ENCODE data around the gene ARMC3.

The ARMC3 gene

DNA sequence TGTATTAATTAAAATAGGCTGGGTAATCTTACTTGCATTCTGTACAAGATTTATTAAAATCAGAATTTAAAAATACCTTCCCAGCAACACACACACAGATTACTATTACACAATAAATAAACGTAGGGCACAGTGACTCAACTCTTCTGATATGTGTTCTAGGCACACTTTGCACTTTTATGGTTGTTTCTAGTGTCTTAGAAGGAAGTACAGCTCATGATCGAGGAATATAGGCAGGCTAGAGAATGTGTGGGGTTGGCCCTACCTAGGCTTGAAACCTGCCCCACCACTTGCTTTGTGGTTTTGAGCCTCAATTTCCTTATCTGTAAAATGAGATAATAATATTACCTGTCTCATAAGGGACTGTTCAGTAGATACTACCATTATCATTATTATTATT is 30.5 kb downstream of the ARMC3 start:
- no peaks in the 10 kb centered on the region for H3K36me3 ChIP-seq
- DNase-seq = no peak
- no peak overlapping the region for H3K27ac ChIP-seq
- no peaks in the 10 kb centered on the region for H3K9me3 ChIP-seq (ENCODE audit: severe bottlenecking)
- H3K4me3 ChIP-seq (ENCODE audit: low read depth, low read length) = no peak overlapping the region
- H3K27me3 ChIP-seq (ENCODE audit: insufficient read depth, low read depth, severe bottlenecking) = no peaks in the 10 kb centered on the region
- TF ChIP-seq, protein P1, sequence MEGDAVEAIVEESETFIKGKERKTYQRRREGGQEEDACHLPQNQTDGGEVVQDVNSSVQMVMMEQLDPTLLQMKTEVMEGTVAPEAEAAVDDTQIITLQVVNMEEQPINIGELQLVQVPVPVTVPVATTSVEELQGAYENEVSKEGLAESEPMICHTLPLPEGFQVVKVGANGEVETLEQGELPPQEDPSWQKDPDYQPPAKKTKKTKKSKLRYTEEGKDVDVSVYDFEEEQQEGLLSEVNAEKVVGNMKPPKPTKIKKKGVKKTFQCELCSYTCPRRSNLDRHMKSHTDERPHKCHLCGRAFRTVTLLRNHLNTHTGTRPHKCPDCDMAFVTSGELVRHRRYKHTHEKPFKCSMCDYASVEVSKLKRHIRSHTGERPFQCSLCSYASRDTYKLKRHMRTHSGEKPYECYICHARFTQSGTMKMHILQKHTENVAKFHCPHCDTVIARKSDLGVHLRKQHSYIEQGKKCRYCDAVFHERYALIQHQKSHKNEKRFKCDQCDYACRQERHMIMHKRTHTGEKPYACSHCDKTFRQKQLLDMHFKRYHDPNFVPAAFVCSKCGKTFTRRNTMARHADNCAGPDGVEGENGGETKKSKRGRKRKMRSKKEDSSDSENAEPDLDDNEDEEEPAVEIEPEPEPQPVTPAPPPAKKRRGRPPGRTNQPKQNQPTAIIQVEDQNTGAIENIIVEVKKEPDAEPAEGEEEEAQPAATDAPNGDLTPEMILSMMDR (IDR thresholded peaks at IDR 0.05; ENCODE audit: low read depth, low read length) = no peak

DNA sequence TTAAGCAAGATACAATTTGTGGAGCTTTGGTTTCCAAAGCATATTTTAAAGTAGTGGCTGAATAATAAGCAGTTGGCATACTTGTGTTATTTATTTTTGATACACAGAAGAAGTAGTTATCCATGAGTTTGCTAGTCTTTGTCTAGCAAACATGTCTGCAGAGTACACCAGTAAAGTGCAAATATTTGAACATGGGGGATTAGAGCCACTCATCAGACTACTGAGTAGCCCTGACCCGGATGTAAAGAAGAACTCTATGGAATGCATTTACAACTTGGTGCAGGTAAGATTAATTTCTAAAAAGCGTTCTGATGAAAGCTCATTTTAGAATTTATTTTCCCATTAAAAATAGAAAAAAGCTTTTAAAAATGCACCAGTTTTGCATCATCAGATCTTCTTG is 31.4 kb downstream of the ARMC3 start:
- Histone ChIP-seq H3K36me3 (no peaks in the 10 kb centered on the region), H3K27ac (no peak overlapping the region), H3K9me3 (ENCODE audit: severe bottlenecking) (no peaks in the 10 kb centered on the region), H3K4me3 (ENCODE audit: low read depth, low read length) (no peak overlapping the region), H3K27me3 (ENCODE audit: insufficient read depth, low read depth, severe bottlenecking) (no peaks in the 10 kb centered on the region)
- no peak for DNase-seq
- TF ChIP-seq, protein P1 (IDR thresholded peaks at IDR 0.05; ENCODE audit: low read depth, low read length) = no peak

DNA sequence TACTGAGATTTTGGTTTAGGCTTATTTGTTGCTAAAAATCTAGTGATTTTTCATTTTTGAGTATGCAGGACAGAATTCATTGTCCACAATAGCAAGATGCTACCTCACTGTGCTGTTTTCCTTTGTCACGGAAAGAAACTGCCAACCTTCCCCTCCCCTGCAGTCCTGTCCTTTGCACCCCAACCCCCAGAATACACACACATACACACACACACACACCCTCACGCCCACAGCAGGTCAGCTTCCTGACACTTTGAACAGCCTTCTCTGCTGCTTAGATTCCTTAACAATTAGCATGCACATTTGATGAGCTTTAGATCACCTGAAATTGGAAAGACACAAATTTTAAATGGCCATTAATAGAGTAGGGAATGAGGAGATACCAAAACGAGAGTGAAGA is 32.1 kb downstream of the ARMC3 start:
- TF ChIP-seq, protein P1 (IDR thresholded peaks at IDR 0.05; ENCODE audit: low read depth, low read length) = no peak
- Histone ChIP-seq H3K4me3 (ENCODE audit: low read depth, low read length) (no peak overlapping the region), H3K27me3 (ENCODE audit: insufficient read depth, low read depth, severe bottlenecking) (no peaks in the 10 kb centered on the region)

DNA sequence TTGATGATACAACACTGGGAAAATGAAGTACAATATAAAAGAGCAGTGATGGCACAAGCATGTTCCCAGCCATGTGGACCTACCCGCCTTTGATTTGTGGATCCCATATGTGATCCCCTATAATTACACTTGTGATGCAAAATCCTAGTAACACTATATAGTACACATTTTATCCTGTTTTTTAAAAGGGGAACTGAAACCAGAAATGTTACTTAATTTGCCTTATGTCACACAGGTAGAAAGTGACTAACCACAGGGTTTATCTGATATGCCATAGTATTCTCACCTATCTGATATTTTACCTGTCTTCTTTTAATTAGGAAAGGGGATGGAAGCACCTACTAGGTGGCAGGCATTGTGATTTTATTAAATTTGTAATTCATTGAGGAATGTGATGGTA is 35.0 kb downstream of the ARMC3 start:
- H3K9me3 ChIP-seq (ENCODE audit: severe bottlenecking) = no peaks in the 10 kb centered on the region
- no peak overlapping the region for H3K27ac ChIP-seq
- DNase-seq = no peak
- no peak overlapping the region for H3K4me3 ChIP-seq (ENCODE audit: low read depth, low read length)
- no peaks in the 10 kb centered on the region for H3K27me3 ChIP-seq (ENCODE audit: insufficient read depth, low read depth, severe bottlenecking)
- TF ChIP-seq, protein P1 (IDR thresholded peaks at IDR 0.05; ENCODE audit: low read depth, low read length) = no peak
- H3K36me3 ChIP-seq = no peaks in the 10 kb centered on the region

More for the DNA sequence above, 32.1 kb downstream of the ARMC3 start:
- no peak for DNase-seq
- H3K9me3 ChIP-seq (ENCODE audit: severe bottlenecking) = no peaks in the 10 kb centered on the region
- H3K36me3 ChIP-seq = no peaks in the 10 kb centered on the region
- H3K27ac ChIP-seq = no peak overlapping the region

DNA sequence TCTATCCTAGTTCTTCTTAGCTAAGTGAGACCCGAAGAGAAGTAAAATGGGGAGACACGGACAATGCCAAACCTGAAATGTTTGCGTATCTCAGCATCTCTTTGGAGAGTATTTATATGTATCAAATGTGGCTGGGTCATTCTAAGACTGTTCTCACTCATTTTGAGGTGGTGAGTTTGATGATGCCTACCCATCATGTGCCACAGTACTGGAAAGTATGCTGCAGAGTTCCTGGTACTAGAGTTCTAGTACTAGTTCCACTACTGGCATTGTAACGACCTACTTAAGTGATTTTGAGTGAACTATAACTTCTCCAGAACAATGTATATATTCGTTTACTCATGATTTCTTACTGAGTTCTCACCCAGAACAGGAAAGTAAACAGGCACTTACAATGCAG is 41.9 kb downstream of the ARMC3 start:
- TF ChIP-seq, protein P1 (IDR thresholded peaks at IDR 0.05; ENCODE audit: low read depth, low read length) = no peak
- H3K9me3 ChIP-seq (ENCODE audit: severe bottlenecking) = no peaks in the 10 kb centered on the region
- H3K36me3 ChIP-seq = no peaks in the 10 kb centered on the region
- no peak for DNase-seq
- H3K27ac ChIP-seq = no peak overlapping the region
- no peak overlapping the region for H3K4me3 ChIP-seq (ENCODE audit: low read depth, low read length)
- no peaks in the 10 kb centered on the region for H3K27me3 ChIP-seq (ENCODE audit: insufficient read depth, low read depth, severe bottlenecking)

DNA sequence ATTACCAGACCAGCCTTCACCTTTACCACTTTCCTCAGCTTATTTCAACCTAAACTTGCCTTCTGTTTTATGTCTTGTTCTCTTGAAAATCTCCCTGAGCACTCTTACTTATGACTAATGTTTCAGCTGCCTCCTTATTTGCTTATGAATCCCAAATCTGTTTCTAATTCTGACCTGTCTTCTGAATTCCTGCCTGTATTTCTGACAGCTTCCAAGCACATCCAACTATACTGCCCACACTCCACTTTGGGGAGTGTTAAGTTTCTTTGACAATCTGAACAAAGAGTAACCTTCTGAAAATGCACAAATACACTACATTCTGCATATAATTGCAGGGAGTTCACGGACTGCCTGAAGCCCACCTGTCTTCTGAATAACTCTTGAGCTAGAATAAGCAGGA is 48.7 kb downstream of the ARMC3 start:
- Histone ChIP-seq H3K36me3 (no peaks in the 10 kb centered on the region), H3K27me3 (ENCODE audit: insufficient read depth, low read depth, severe bottlenecking) (no peaks in the 10 kb centered on the region), H3K9me3 (ENCODE audit: severe bottlenecking) (no peaks in the 10 kb centered on the region), H3K27ac (no peak overlapping the region), H3K4me3 (ENCODE audit: low read depth, low read length) (no peak overlapping the region)
- TF ChIP-seq, protein P1 (IDR thresholded peaks at IDR 0.05; ENCODE audit: low read depth, low read length) = no peak
- no peak for DNase-seq

Data from WERI-Rb-1 (cell line).